CD4-positive, alpha-beta T cell (primary cell): ENCODE results near the gene RNU7-1. TPM values are rescaled to one million over a fixed set of nuclear protein-coding genes. Genes with fewer than 3 reads are reported as not detected.

Experiments
- ATAC-seq: fragments of 200-7000 bp; cut with Tn5 transposase; one replicate; pipeline ENCODE4 v1.10.0; 2022; ENCODE audit warnings: mild to moderate bottlenecking; ENCODE audit not compliant: poor library complexity
- CTCF ChIA-PET: fragments of 350-600 bp; sonication (Branson Sonifier 250); formaldehyde crosslinking; loops from one replicate; lab custom pipeline; 2021; ENCODE audit warnings: antibody characterized with exemption, inconsistent platforms; lab: Charles Lee
- POLR2A ChIA-PET: fragments of 350-600 bp; sonication (Branson Sonifier 250); formaldehyde crosslinking; loops from one replicate; lab custom pipeline; 2021; ENCODE audit warnings: antibody characterized with exemption, inconsistent platforms; lab: Charles Lee
- DNase-seq, 14 experiments: peaks; one replicate each; pipeline ENCODE4 v3.0.0-alpha.2; 2013 to 2020; ENCODE audit warnings: mixed read lengths in 2 of 14
- H3K27ac ChIP-seq, 2 donors: one replicate each; pipeline versions ENCODE4 v1.5.1 to v1.7.0; 2013; ENCODE audit warnings: low read length in 2 of 2, low read depth in 1 of 2, mild to moderate bottlenecking in 1 of 2
- H3K27me3 ChIP-seq, 2 experiments: 1 replicate in 1 of 2; 2 replicates in 1 of 2; pipeline versions ENCODE4 v1.6.1 to v1.7.0; 2013; ENCODE audit warnings: low read length in 2 of 2, control low read depth in 1 of 2, mild to moderate bottlenecking in 1 of 2, moderate library complexity in 1 of 2; ENCODE audit not compliant: insufficient read depth in 2 of 2, control insufficient read depth in 1 of 2
- H3K36me3 ChIP-seq: one replicate; pipeline ENCODE4 v1.6.1; 2013; ENCODE audit warnings: low read length, control low read depth; ENCODE audit not compliant: insufficient read depth
- H3K4me1 ChIP-seq: one replicate; pipeline ENCODE4 v1.6.1; 2013; ENCODE audit warnings: low read length, control low read depth; ENCODE audit not compliant: insufficient read depth
- H3K4me3 ChIP-seq: one replicate; pipeline ENCODE4 v1.5.1; 2013; ENCODE audit warnings: mild to moderate bottlenecking, low read length, moderate library complexity
- H3K9me3 ChIP-seq, 2 experiments: 1 replicate in 1 of 2; 2 replicates in 1 of 2; pipeline versions ENCODE4 v1.6.1 to v1.7.0; 2013; ENCODE audit warnings: low read length in 2 of 2, mild to moderate bottlenecking in 2 of 2, control low read depth in 1 of 2, moderate library complexity in 1 of 2; ENCODE audit not compliant: control insufficient read depth in 1 of 2, insufficient read depth in 1 of 2
- H3K27ac Mint-ChIP-seq: one replicate; pipeline ENCODE4 v1.8.0; 2020; ENCODE audit warnings: mixed read lengths
- H3K27me3 Mint-ChIP-seq: one replicate; pipeline ENCODE4 v1.8.0; 2021; ENCODE audit warnings: mixed read lengths
- H3K36me3 Mint-ChIP-seq: one replicate; pipeline ENCODE4 v1.8.0; 2021; ENCODE audit warnings: low read depth, mixed read lengths
- H3K4me1 Mint-ChIP-seq: one replicate; pipeline ENCODE4 v1.8.0; 2021; ENCODE audit warnings: low read depth, mixed read lengths
- H3K4me3 Mint-ChIP-seq: one replicate; pipeline ENCODE4 v1.8.0; 2020; ENCODE audit warnings: mild to moderate bottlenecking, mixed read lengths
- H3K9me3 Mint-ChIP-seq: one replicate; pipeline ENCODE4 v1.8.0; 2020; ENCODE audit warnings: mixed read lengths
- CTCF ChIP-seq: fragments of 200-600 bp; IDR thresholded peaks from one replicate; pipeline ENCODE4 v1.8.0; 2022; ENCODE audit warnings: antibody characterized with exemption, mild to moderate bottlenecking
- intact Hi-C, 2 experiments: fragments of 100-400 bp; cut with DNase I in 1 of 2; cut with micrococcal nuclease in 1 of 2; formaldehyde crosslinking; loops; one replicate each; pipeline versions ENCODE4 v1.15.1 to v1.9.0; 2023 to 2025; cut with DNase I, micrococcal nuclease
- total RNA-seq, 174 experiments: library from RNA in 2 of 174; stranded (reverse) in 2 of 174; gene quantifications; one replicate each; pipeline ENCODE4 v1.2.3 and lab custom pipeline; 2021 to 2026

The RNU7-1 gene
- total RNA-seq, 2 experiments from 2014 or later, result not detected

GRCh38 chr12:6951551-6952120 is 8.0 kb downstream of the RNU7-1 start:
- TF ChIP-seq CTCF, result no peak
- H3K4me3 ChIP-seq, result peak overlapping the region; percentile 98
- Mint-ChIP-seq H3K4me3 (peak overlapping the region; percentile 100), H3K27me3 (no peaks in the 10 kb centered on the region), H3K27ac (peak overlapping the region; percentile 97), H3K9me3 (no peaks in the 10 kb centered on the region), H3K36me3 (peaks cover 57% of the 10 kb centered on the region), H3K4me1 (peaks cover 90% of the 10 kb centered on the region)
- DNase-seq (peak in 5 of 14 experiments; percentile 42 to 77 (median 51)), ATAC-seq (peak; percentile 30)
- ChIA-PET CTCF (interaction anchor here (0.6 to 10.8 kb wide), 4 partner anchors 9 to 79 kb away, joined by 3 to 324 read pairs (median 4); partner anchors contain the start of gene SPSB2), POLR2A (interaction anchor here (0.6 to 16.4 kb wide), 9 partner anchors 4 to 228 kb away, joined by 3 to 963 read pairs (median 4); partner anchors contain the start of genes C12orf57, COPS7A, LRRC23 and PTPN6)
- peak overlapping the region; percentile 80 to 96 for H3K27ac ChIP-seq
- H3K4me1 ChIP-seq, result peaks cover 94% of the 10 kb centered on the region
- intact Hi-C loops, result loop anchor here in 1 of 2 experiments (1.0 to 5.0 kb wide), 2 partner anchors 7 to 99 kb away; partner anchors contain the start of genes C12orf57, CDCA3 and USP5
- H3K9me3 ChIP-seq, result no peaks in the 10 kb centered on the region
- peaks cover 39% of the 10 kb centered on the region for H3K36me3 ChIP-seq
- H3K27me3 ChIP-seq, result no peaks in the 10 kb centered on the region

GRCh38 chr12:6952121-6952862 is 8.7 kb downstream of the RNU7-1 start:
- H3K27me3 ChIP-seq, result no peaks in the 10 kb centered on the region
- TF ChIP-seq CTCF, result no peak
- H3K4me1 Mint-ChIP-seq, result peaks cover 90% of the 10 kb centered on the region
- peaks cover 63% of the 10 kb centered on the region for H3K36me3 Mint-ChIP-seq
- H3K36me3 ChIP-seq, result peaks cover 46% of the 10 kb centered on the region
- no peaks in the 10 kb centered on the region for H3K27me3 Mint-ChIP-seq
- ATAC-seq (peak; percentile 9), DNase-seq (peak in 4 of 14 experiments; percentile 33 to 39 (median 37))
- intact Hi-C loops, result loop anchor here in 1 of 2 experiments (1.0 to 5.0 kb wide), 2 partner anchors 8 to 100 kb away; partner anchors contain the start of genes C12orf57, CDCA3 and USP5
- peak overlapping the region; percentile 97 for H3K27ac Mint-ChIP-seq
- no peaks in the 10 kb centered on the region for H3K9me3 Mint-ChIP-seq
- ChIA-PET CTCF (interaction anchor here (0.6 to 10.8 kb wide), 4 partner anchors 8 to 80 kb away, joined by 3 to 324 read pairs (median 4); partner anchors contain the start of gene SPSB2), POLR2A (interaction anchor here (0.8 to 16.4 kb wide), 7 partner anchors 5 to 155 kb away, joined by 3 to 963 read pairs (median 10); partner anchors contain the start of genes C12orf57, LPCAT3, PTPN6 and RNU7-1)
- no peaks in the 10 kb centered on the region for H3K9me3 ChIP-seq
- peaks cover 94% of the 10 kb centered on the region for H3K4me1 ChIP-seq
- H3K4me3 ChIP-seq, result peak overlapping the region; percentile 98
- H3K27ac ChIP-seq, result peak overlapping the region; percentile 80 to 96
- H3K4me3 Mint-ChIP-seq, result peak overlapping the region; percentile 100

- Histone ChIP-seq H3K27ac (peak overlapping the region; percentile 80 to 96), H3K4me1 (peaks cover 94% of the 10 kb centered on the region), H3K4me3 (peak overlapping the region; percentile 98), H3K9me3 (no peaks in the 10 kb centered on the region), H3K27me3 (no peaks in the 10 kb centered on the region), H3K36me3 (peaks cover 52% of the 10 kb centered on the region)
- DNase-seq (peak in 1 of 14 experiments; percentile 44), ATAC-seq (no peak)
- TF ChIP-seq CTCF, result no peak
- Mint-ChIP-seq H3K4me3 (peak overlapping the region; percentile 100), H3K27me3 (no peaks in the 10 kb centered on the region), H3K9me3 (no peaks in the 10 kb centered on the region), H3K4me1 (peaks cover 89% of the 10 kb centered on the region), H3K36me3 (peaks cover 68% of the 10 kb centered on the region), H3K27ac (peak overlapping the region; percentile 97)
- intact Hi-C loops, result loop anchor here in 1 of 2 experiments (1.0 to 5.0 kb wide), 3 partner anchors 8 to 101 kb away; partner anchors contain the start of genes C12orf57, CDCA3 and USP5
- CTCF ChIA-PET, result interaction anchor here (1.3 to 10.8 kb wide), 2 partner anchors 8 to 80 kb away, joined by 4 to 324 read pairs; partner anchors contain the start of gene SPSB2
- POLR2A ChIA-PET, result interaction anchor here (0.8 to 16.4 kb wide), 7 partner anchors 5 to 155 kb away, joined by 3 to 963 read pairs (median 10); partner anchors contain the start of genes C12orf57, LPCAT3, PTPN6 and RNU7-1
Measured at GRCh38 chr12:6952863-6953441, 9.3 kb downstream of the RNU7-1 start.
